Endothelial cell of umbilical vein (primary cell): ENCODE measurements around the gene KLHL30. TPM values are rescaled to one million over a fixed set of nuclear protein-coding genes. Genes with fewer than 3 reads are reported as not detected.

Source experiments
- BruUV-seq: library from RNA; stranded (reverse); fragments of 400-500 nt; replicated peaks from 2 replicates; lab custom pipeline; 2021; lab: Mats Ljungman, UMichigan
- CTCF ChIA-PET: fragments of 300-600, 350-600 bp; sonication (Branson Sonifier 250); formaldehyde crosslinking; loops from one replicate; lab custom pipeline; 2021; ENCODE audit warnings: antibody characterized with exemption, inconsistent platforms; lab: Charles Lee
- POLR2A ChIA-PET: fragments of 300-600, 350-600 bp; sonication (Branson Sonifier 250); formaldehyde crosslinking; loops from one replicate; lab custom pipeline; 2021; ENCODE audit warnings: antibody characterized with exemption, inconsistent platforms; lab: Charles Lee
- DNase-seq: peaks from one replicate; pipeline ENCODE4 v3.0.0-alpha.2; 2011; ENCODE audit warnings: low read depth, low spot score
- FAIRE-seq: peaks from 2 replicates; lab custom pipeline; 2011; peaks lifted over from hg19 to GRCh38; lab: Jason Lieb, UNC
- H2AFZ ChIP-seq: 2 replicates; pipeline ENCODE4 v1.6.0; 2012; ENCODE audit warnings: low read depth, low read length, control low read depth, inconsistent platforms
- H3K27ac ChIP-seq: 2 replicates; pipeline ENCODE4 v1.5.1; 2011; ENCODE audit warnings: low read depth, mild to moderate bottlenecking, control low read depth, low read length, moderate library complexity; ENCODE audit not compliant: insufficient read depth
- H3K27me3 ChIP-seq, 2 experiments: 2 replicates each; pipeline versions ENCODE4 v1.6.0 to v1.6.1; 2011; ENCODE audit warnings: low read length in 2 of 2, mixed read lengths in 1 of 2; ENCODE audit not compliant: control insufficient read depth in 2 of 2, insufficient read depth in 2 of 2
- H3K36me3 ChIP-seq, 2 experiments: 2 replicates in 1 of 2; 3 replicates in 1 of 2; pipeline ENCODE4 v1.5.1; 2011; ENCODE audit warnings: low read length in 2 of 2, mild to moderate bottlenecking in 1 of 2, moderate library complexity in 1 of 2; ENCODE audit not compliant: control insufficient read depth in 2 of 2, insufficient read depth in 2 of 2; ENCODE audit errors: extremely low read depth in 1 of 2
- H3K4me1 ChIP-seq: 3 replicates; pipeline ENCODE4 v1.5.1; 2011; ENCODE audit warnings: mild to moderate bottlenecking, low read length; ENCODE audit not compliant: control insufficient read depth, insufficient read depth; ENCODE audit errors: extremely low read depth
- H3K4me2 ChIP-seq: 2 replicates; pipeline ENCODE4 v1.6.1; 2011; ENCODE audit warnings: low read length, control low read depth, mixed read lengths; ENCODE audit not compliant: insufficient read depth
- H3K4me3 ChIP-seq, 3 experiments: fragments of 200-600 bp in 1 of 3; sonication (generic), shearing (Covaris generic) in 1 of 3; replicated peaks in 1 of 3; 2 replicates each; pipeline ENCODE4 v1.5.1; 2011 to 2016; ENCODE audit warnings: control low read depth in 3 of 3, low read length in 3 of 3, mild to moderate bottlenecking in 2 of 3, inconsistent platforms in 1 of 3, low read depth in 1 of 3, moderate library complexity in 1 of 3; ENCODE audit not compliant: insufficient read depth in 1 of 3
- H3K79me2 ChIP-seq: 2 replicates; pipeline ENCODE4 v1.6.0; 2012; ENCODE audit warnings: low read length, inconsistent platforms; ENCODE audit not compliant: control insufficient read depth, insufficient read depth
- H3K9ac ChIP-seq: replicated peaks from 2 replicates; pipeline ENCODE3; 2011; ENCODE audit warnings: low read length, control low read depth; ENCODE audit not compliant: insufficient read depth; ENCODE audit errors: extremely low read depth
- H3K9me1 ChIP-seq: replicated peaks from 3 replicates; pipeline ENCODE4 v1.6.0; 2011; ENCODE audit warnings: mild to moderate bottlenecking, low read length; ENCODE audit not compliant: control insufficient read depth, insufficient read depth; ENCODE audit errors: extremely low read depth
- H3K9me3 ChIP-seq: replicated peaks from 2 replicates; pipeline ENCODE4 v1.5.1; 2012; ENCODE audit warnings: low read length, inconsistent platforms; ENCODE audit not compliant: control insufficient read depth, insufficient read depth
- H4K20me1 ChIP-seq: replicated peaks from 2 replicates; pipeline ENCODE3; 2011; ENCODE audit warnings: mild to moderate bottlenecking, low read length; ENCODE audit not compliant: control insufficient read depth, insufficient read depth; ENCODE audit errors: extremely low read depth
- EZH2 ChIP-seq: IDR thresholded peaks from 2 replicates; pipeline ENCODE4 v1.6.1; 2012; ENCODE audit warnings: borderline replicate concordance, low read depth, mild to moderate bottlenecking, moderate library complexity, low read length, inconsistent platforms; ENCODE audit not compliant: severe bottlenecking
- FOS ChIP-seq: IDR thresholded peaks from 2 replicates; pipeline ENCODE4 v1.6.1; 2011; ENCODE audit warnings: mild to moderate bottlenecking, low read length, moderate library complexity, borderline replicate concordance; ENCODE audit not compliant: insufficient read depth
- GATA2 ChIP-seq: IDR thresholded peaks from 2 replicates; pipeline ENCODE4 v1.7.0; 2011; ENCODE audit warnings: low read depth, mild to moderate bottlenecking, moderate library complexity, mixed read lengths, low read length; ENCODE audit not compliant: insufficient read length, insufficient read depth
- JUN ChIP-seq: IDR thresholded peaks from 2 replicates; pipeline ENCODE4 v1.6.1; 2011; ENCODE audit warnings: borderline replicate concordance, low read depth; ENCODE audit not compliant: insufficient read length, insufficient read depth
- MAX ChIP-seq: IDR thresholded peaks from 2 replicates; pipeline ENCODE4 v1.6.1; 2011; ENCODE audit not compliant: insufficient read depth, insufficient read length
- MYC ChIP-seq: IDR thresholded peaks from one replicate; pipeline ENCODE4 v1.6.1; 2011; ENCODE audit warnings: mild to moderate bottlenecking, low read depth, low read length
- POLR2A ChIP-seq: IDR thresholded peaks from 2 replicates; pipeline ENCODE4 v1.6.1; 2012; ENCODE audit warnings: low read depth, mild to moderate bottlenecking, control low read depth, low read length
- POLR2AphosphoS5 ChIP-seq: IDR thresholded peaks from 2 replicates; pipeline ENCODE4 v1.6.1; 2012; ENCODE audit warnings: low read depth, mild to moderate bottlenecking, control low read depth, low read length, moderate library complexity; ENCODE audit not compliant: insufficient read depth
- dilution Hi-C: fragments of 300-500 bp; cut with MboI; formaldehyde crosslinking; loops from one replicate; pipeline ENCODE4 v1.15.0; 2019; ENCODE audit warnings: low sequenced_read_pairs; ENCODE audit not compliant: extremely low pct_ligation_motif_present
- intact Hi-C: fragments of 100-400 bp; cut with micrococcal nuclease; formaldehyde crosslinking; loops from one replicate; pipeline ENCODE4 v1.10.0; 2022
- polyA plus RNA-seq, 4 experiments: library from polyadenylated mRNA; depleted of rRNA in 3 of 4; stranded (reverse) in 3 of 4; unstranded in 1 of 4; fragments of >200 nt; gene quantifications; 2 replicates each; pipeline versions ENCODE4 v1.2.1 to v1.2.3, GENCODE V29; 2011 to 2012; ENCODE audit warnings: missing spikeins in 1 of 4
- total RNA-seq: library from RNA; stranded (reverse); gene quantifications from 2 replicates; pipeline ENCODE4 v1.2.3, GENCODE V29; 2021
- TF ChIP-seq, protein P1 (sequence below), 2 donors: IDR thresholded peaks; 1 replicate in 1 of 2; 2 replicates in 1 of 2; pipeline ENCODE4 v1.5.1; 2011; ENCODE audit warnings: low read length in 2 of 2, mild to moderate bottlenecking in 2 of 2, moderate library complexity in 2 of 2, control low read depth in 1 of 2, inconsistent platforms in 1 of 2, low read depth in 1 of 2; ENCODE audit not compliant: insufficient read depth in 1 of 2; ENCODE audit errors: extremely low read depth in 1 of 2

The KLHL30 gene
- total and polyA plus RNA-seq, 2 donors (not counting 3 experiments of a cell fraction or from before 2014, with no cell fraction given): not detected

- Histone ChIP-seq H3K79me2 (no peaks in the 10 kb centered on the region), H3K36me3 (no peaks in the 10 kb centered on the region), H3K4me1 (no peaks in the 10 kb centered on the region), H3K4me2 (no peak overlapping the region), H3K27me3 (no peaks in the 10 kb centered on the region), H3K27ac (no peak overlapping the region), H2AFZ (no peak overlapping the region), H3K9me3 (no peaks in the 10 kb centered on the region), H4K20me1 (no peaks in the 10 kb centered on the region), H3K9ac (no peak overlapping the region), H3K9me1 (no peaks in the 10 kb centered on the region), H3K4me3 (no peak overlapping the region)
- POLR2A ChIA-PET: no interaction called here
- TF ChIP-seq POLR2A (no peak), JUN (no peak)
- DNase-seq: no peak
- no TSS peak for BruUV-seq
- dilution Hi-C loops (no loop called here), intact Hi-C loops (no loop called here)
- no peak for FAIRE-seq
- CTCF ChIA-PET: no interaction called here
Measured at GRCh38 chr2:238129166-238130010, 9.1 kb upstream of the KLHL30 start.

DNA sequence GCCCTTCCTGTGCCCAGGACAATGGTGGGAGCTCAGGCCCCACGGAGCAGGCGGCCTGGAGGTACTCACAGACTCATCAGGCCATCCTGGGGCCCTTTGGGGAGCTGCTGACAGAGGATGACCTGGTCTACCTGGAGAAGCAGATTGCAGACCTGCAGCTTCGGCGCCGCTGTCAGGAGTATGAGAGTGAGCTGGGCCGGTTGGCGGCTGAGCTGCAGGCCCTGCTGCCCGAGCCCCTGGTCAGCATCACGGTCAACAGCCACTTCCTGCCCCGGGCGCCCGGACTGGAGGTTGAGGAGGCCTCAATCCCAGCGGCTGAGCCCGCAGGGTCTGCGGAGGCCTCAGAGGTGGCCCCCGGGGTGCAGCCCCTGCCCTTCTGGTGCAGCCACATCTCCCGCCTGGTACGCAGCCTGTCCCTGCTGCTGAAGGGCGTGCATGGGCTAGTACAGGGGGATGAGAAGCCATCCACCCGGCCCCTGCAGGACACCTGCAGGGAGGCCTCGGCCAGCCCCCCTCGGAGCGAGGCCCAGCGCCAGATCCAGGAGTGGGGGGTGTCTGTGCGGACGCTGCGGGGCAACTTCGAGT lies 8.3 kb upstream of the KLHL30 start:
- Histone ChIP-seq H3K4me3 (no peak overlapping the region), H3K9me1 (no peaks in the 10 kb centered on the region), H3K9me3 (no peaks in the 10 kb centered on the region), H3K27me3 (no peaks in the 10 kb centered on the region), H3K4me1 (no peaks in the 10 kb centered on the region), H3K27ac (no peak overlapping the region), H3K9ac (no peak overlapping the region), H3K36me3 (no peaks in the 10 kb centered on the region), H3K79me2 (no peaks in the 10 kb centered on the region), H3K4me2 (no peak overlapping the region), H4K20me1 (no peaks in the 10 kb centered on the region), H2AFZ (no peak overlapping the region)
- intact Hi-C loops: no loop called here
- dilution Hi-C loops: no loop called here
- ChIA-PET POLR2A (no interaction called here), CTCF (no interaction called here)
- no TSS peak for BruUV-seq
- no peak for FAIRE-seq
- TF ChIP-seq POLR2A: no peak
- TF ChIP-seq, protein P1, sequence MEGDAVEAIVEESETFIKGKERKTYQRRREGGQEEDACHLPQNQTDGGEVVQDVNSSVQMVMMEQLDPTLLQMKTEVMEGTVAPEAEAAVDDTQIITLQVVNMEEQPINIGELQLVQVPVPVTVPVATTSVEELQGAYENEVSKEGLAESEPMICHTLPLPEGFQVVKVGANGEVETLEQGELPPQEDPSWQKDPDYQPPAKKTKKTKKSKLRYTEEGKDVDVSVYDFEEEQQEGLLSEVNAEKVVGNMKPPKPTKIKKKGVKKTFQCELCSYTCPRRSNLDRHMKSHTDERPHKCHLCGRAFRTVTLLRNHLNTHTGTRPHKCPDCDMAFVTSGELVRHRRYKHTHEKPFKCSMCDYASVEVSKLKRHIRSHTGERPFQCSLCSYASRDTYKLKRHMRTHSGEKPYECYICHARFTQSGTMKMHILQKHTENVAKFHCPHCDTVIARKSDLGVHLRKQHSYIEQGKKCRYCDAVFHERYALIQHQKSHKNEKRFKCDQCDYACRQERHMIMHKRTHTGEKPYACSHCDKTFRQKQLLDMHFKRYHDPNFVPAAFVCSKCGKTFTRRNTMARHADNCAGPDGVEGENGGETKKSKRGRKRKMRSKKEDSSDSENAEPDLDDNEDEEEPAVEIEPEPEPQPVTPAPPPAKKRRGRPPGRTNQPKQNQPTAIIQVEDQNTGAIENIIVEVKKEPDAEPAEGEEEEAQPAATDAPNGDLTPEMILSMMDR (IDR thresholded peaks at IDR 0.05; ENCODE audit: extremely low read depth in 1 of 2, insufficient read depth in 1 of 2, low read depth in 1 of 2, low read length in 2 of 2): no peak
- no peak for TF ChIP-seq MAX
- no peak for TF ChIP-seq JUN
- TF ChIP-seq GATA2: no peak
- TF ChIP-seq MYC: no peak
- no peak for TF ChIP-seq EZH2
- TF ChIP-seq FOS: no peak
- no peak for TF ChIP-seq POLR2AphosphoS5
- no peak for DNase-seq
